Gastrocnemius medialis (tissue), 4 donors: ENCODE data around the gene VWA3B.

Experiments used
- POLR2A ChIP-seq, 2 donors: fragments of 450-650 bp; IDR thresholded peaks; one replicate each; pipeline ENCODE4 v1.6.1; 2017; ENCODE audit warnings: antibody characterized with exemption in 2 of 2, mild to moderate bottlenecking in 2 of 2, moderate library complexity in 2 of 2
- TF ChIP-seq, protein P1 (sequence below), 5 experiments: fragments of 450-650 bp in 3 of 5; fragments of 200-600 bp in 2 of 5; sonication (generic) in 2 of 5; IDR thresholded peaks in 4 of 5; conservative IDR thresholded peaks in 1 of 5; 1 replicate in 4 of 5; 2 replicates in 1 of 5; pipeline ENCODE4 v1.5.1; 2016 to 2019; ENCODE audit warnings: antibody characterized with exemption in 5 of 5, mild to moderate bottlenecking in 3 of 5, moderate library complexity in 3 of 5

- TF ChIP-seq, protein P1, sequence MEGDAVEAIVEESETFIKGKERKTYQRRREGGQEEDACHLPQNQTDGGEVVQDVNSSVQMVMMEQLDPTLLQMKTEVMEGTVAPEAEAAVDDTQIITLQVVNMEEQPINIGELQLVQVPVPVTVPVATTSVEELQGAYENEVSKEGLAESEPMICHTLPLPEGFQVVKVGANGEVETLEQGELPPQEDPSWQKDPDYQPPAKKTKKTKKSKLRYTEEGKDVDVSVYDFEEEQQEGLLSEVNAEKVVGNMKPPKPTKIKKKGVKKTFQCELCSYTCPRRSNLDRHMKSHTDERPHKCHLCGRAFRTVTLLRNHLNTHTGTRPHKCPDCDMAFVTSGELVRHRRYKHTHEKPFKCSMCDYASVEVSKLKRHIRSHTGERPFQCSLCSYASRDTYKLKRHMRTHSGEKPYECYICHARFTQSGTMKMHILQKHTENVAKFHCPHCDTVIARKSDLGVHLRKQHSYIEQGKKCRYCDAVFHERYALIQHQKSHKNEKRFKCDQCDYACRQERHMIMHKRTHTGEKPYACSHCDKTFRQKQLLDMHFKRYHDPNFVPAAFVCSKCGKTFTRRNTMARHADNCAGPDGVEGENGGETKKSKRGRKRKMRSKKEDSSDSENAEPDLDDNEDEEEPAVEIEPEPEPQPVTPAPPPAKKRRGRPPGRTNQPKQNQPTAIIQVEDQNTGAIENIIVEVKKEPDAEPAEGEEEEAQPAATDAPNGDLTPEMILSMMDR (IDR thresholded peaks at IDR 0.05 in 4 of 5, conservative IDR thresholded peaks at IDR 0.05 in 1 of 5): no peak
- no peak for TF ChIP-seq POLR2A (IDR thresholded peaks at IDR 0.05)
These were observed 171.9 kb downstream of the VWA3B start for GRCh38 chr2:98258906-98259305.
